Measurements from ENCODE around the gene STX1B.
A peak's percentile ranks its signal among the peaks of the same experiment; 100 is the strongest.

Gene STX1B

DNA sequence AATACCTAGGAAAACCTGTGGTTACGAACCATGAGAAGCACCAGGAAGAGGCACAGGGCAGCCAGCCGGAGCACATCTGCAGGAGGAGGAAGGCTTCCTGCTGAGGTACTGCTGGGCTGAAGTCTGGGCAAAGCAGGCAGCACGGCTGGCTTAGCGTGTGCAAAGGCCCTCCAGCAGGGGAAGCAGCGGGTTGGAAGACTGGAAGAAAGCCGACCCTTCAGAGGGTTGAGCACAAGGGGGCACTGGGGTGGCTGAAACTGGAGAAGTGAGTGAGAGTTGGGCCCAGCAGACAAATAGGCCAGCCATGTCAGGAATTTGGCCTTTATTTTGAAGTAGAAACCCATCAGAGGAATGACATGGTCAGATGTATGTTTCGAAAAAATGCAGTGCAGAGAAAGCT lies 37.6 kb downstream of the STX1B start:
- H3K27me3 ChIP-seq (ENCODE audit: insufficient read depth, low read length, poor library complexity, severe bottlenecking): no peaks in the 10 kb centered on the region
- no peaks in the 10 kb centered on the region for H3K9me2 ChIP-seq (replicated peaks; ENCODE audit: low read depth, low read length)
- no peak overlapping the region for H3K4me3 ChIP-seq (ENCODE audit: low read length, poor library complexity, severe bottlenecking)
- H2AFZ ChIP-seq (ENCODE audit: low read length): no peak overlapping the region
- no peaks in the 10 kb centered on the region for H3F3A ChIP-seq (ENCODE audit: low read depth)
- no peak overlapping the region for H3K9ac ChIP-seq (ENCODE audit: low read depth, low read length, poor library complexity, severe bottlenecking)
- H3K79me2 ChIP-seq (ENCODE audit: insufficient read depth, low read length): no peaks in the 10 kb centered on the region
- H4K20me1 ChIP-seq (ENCODE audit: insufficient read depth, low read length, poor library complexity, severe bottlenecking): no peaks in the 10 kb centered on the region
- H3K9me3 ChIP-seq (ENCODE audit: insufficient read depth, low read depth, low read length): no peaks in the 10 kb centered on the region
- no peak overlapping the region for H3K4me2 ChIP-seq (ENCODE audit: low read depth, low read length, poor library complexity, severe bottlenecking)
- TF ChIP-seq, protein P1, sequence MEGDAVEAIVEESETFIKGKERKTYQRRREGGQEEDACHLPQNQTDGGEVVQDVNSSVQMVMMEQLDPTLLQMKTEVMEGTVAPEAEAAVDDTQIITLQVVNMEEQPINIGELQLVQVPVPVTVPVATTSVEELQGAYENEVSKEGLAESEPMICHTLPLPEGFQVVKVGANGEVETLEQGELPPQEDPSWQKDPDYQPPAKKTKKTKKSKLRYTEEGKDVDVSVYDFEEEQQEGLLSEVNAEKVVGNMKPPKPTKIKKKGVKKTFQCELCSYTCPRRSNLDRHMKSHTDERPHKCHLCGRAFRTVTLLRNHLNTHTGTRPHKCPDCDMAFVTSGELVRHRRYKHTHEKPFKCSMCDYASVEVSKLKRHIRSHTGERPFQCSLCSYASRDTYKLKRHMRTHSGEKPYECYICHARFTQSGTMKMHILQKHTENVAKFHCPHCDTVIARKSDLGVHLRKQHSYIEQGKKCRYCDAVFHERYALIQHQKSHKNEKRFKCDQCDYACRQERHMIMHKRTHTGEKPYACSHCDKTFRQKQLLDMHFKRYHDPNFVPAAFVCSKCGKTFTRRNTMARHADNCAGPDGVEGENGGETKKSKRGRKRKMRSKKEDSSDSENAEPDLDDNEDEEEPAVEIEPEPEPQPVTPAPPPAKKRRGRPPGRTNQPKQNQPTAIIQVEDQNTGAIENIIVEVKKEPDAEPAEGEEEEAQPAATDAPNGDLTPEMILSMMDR (conservative IDR thresholded peaks at IDR 0.05; ENCODE audit: low read length): peak; percentile 31; the same call in 1 of the 2 replicates
- no peak for TF ChIP-seq EZH2phosphoT487 (IDR thresholded peaks at IDR 0.05; ENCODE audit: borderline replicate concordance)
- H3K36me3 ChIP-seq (ENCODE audit: insufficient read depth, low read length): peaks cover 59% of the 10 kb centered on the region; the same call in 1 of the 2 replicates
- no peaks in the 10 kb centered on the region for H3K4me1 ChIP-seq (ENCODE audit: insufficient read depth, low read length, poor library complexity, severe bottlenecking)

DNA sequence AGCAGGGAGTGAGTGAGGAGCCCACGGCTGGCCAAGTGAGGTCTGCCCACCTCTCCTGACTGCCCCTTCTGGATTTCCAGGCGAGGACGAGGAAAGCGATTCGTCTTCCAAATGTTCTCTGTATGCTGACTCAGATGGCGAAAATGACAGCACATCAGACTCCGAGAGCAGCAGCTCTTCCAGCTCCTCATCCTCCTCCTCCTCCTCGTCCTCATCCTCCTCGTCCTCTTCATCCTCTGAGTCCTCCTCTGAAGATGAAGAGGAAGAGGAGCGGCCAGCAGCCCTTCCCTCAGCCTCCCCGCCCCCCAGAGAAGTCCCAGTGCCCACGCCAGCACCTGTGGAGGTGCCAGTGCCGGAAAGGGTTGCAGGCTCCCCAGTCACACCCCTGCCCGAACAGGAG lies 39.1 kb downstream of the STX1B start:
- Histone ChIP-seq H3K9ac (ENCODE audit: low read depth, low read length, poor library complexity, severe bottlenecking) (no peak overlapping the region), H3K4me2 (ENCODE audit: low read depth, low read length, poor library complexity, severe bottlenecking) (no peak overlapping the region), H3K36me3 (ENCODE audit: insufficient read depth, low read length) (peaks cover 66% of the 10 kb centered on the region; the same call in 1 of the 2 replicates), H2AFZ (ENCODE audit: low read length) (no peak overlapping the region), H4K20me1 (ENCODE audit: insufficient read depth, low read length, poor library complexity, severe bottlenecking) (no peaks in the 10 kb centered on the region), H3K79me2 (ENCODE audit: insufficient read depth, low read length) (no peaks in the 10 kb centered on the region), H3K9me3 (ENCODE audit: insufficient read depth, low read depth, low read length) (no peaks in the 10 kb centered on the region), H3K4me3 (ENCODE audit: low read length, poor library complexity, severe bottlenecking) (no peak overlapping the region), H3K4me1 (ENCODE audit: insufficient read depth, low read length, poor library complexity, severe bottlenecking) (no peaks in the 10 kb centered on the region), H3K9me2 (replicated peaks; ENCODE audit: low read depth, low read length) (no peaks in the 10 kb centered on the region), H3F3A (ENCODE audit: low read depth) (no peaks in the 10 kb centered on the region), H3K27me3 (ENCODE audit: insufficient read depth, low read length, poor library complexity, severe bottlenecking) (no peaks in the 10 kb centered on the region)
- no peak for TF ChIP-seq EZH2phosphoT487 (IDR thresholded peaks at IDR 0.05; ENCODE audit: borderline replicate concordance)
- TF ChIP-seq, protein P1 (conservative IDR thresholded peaks at IDR 0.05; ENCODE audit: low read length): no peak

- Histone ChIP-seq H3K36me3 (ENCODE audit: insufficient read depth, low read length) (peaks cover 75% of the 10 kb centered on the region; the same call in 1 of the 2 replicates), H3K9me3 (ENCODE audit: insufficient read depth, low read depth, low read length) (no peaks in the 10 kb centered on the region), H4K20me1 (ENCODE audit: insufficient read depth, low read length, poor library complexity, severe bottlenecking) (no peaks in the 10 kb centered on the region), H3K4me3 (ENCODE audit: low read length, poor library complexity, severe bottlenecking) (no peak overlapping the region), H2AFZ (ENCODE audit: low read length) (no peak overlapping the region), H3K79me2 (ENCODE audit: insufficient read depth, low read length) (no peaks in the 10 kb centered on the region), H3F3A (ENCODE audit: low read depth) (no peaks in the 10 kb centered on the region), H3K27me3 (ENCODE audit: insufficient read depth, low read length, poor library complexity, severe bottlenecking) (no peaks in the 10 kb centered on the region), H3K4me1 (ENCODE audit: insufficient read depth, low read length, poor library complexity, severe bottlenecking) (no peaks in the 10 kb centered on the region), H3K9me2 (replicated peaks; ENCODE audit: low read depth, low read length) (no peaks in the 10 kb centered on the region), H3K4me2 (ENCODE audit: low read depth, low read length, poor library complexity, severe bottlenecking) (no peak overlapping the region), H3K9ac (ENCODE audit: low read depth, low read length, poor library complexity, severe bottlenecking) (no peak overlapping the region)
- TF ChIP-seq EZH2phosphoT487 (IDR thresholded peaks at IDR 0.05; ENCODE audit: borderline replicate concordance): no peak
- TF ChIP-seq, protein P1 (conservative IDR thresholded peaks at IDR 0.05; ENCODE audit: low read length): no peak
These were observed 41.1 kb downstream of the STX1B start for GRCh38 chr16:30969246-30969842.
